ENCODE results near the gene UBA6.

GRCh38 chr4:67725132-67725531, 24.2 kb upstream of the UBA6 start:
- TF ChIP-seq ZFX (IDR thresholded peaks at IDR 0.05): no peak
- no peak for TF ChIP-seq CTCF (conservative IDR thresholded peaks at IDR 0.05)

All from C4-2B (cell line).